GM19043 (cell line): ENCODE results near the gene PRDX2.
A peak's percentile ranks its signal among the peaks of the same experiment; 100 is the strongest.

ENCODE experiments used
- ATAC-seq: cut with Tn5 transposase; IDR thresholded peaks from one replicate; pipeline ENCODE4 v1.9.1; 2021; ENCODE audit warnings: low read depth; ENCODE audit not compliant: unreplicated experiment

Gene PRDX2

GRCh38 chr19:12793290-12794195 is 8.1 kb downstream of the PRDX2 start:
- no peak for ATAC-seq

- no peak for ATAC-seq
Measured at GRCh38 chr19:12792853-12793289, 8.7 kb downstream of the PRDX2 start.

GRCh38 chr19:12792051-12792852 is 9.3 kb downstream of the PRDX2 start:
- ATAC-seq: no peak

GRCh38 chr19:12791345-12792050 is 10.1 kb downstream of the PRDX2 start, which contains the start of gene JUNB:
TSS of gene JUNB (plus strand) at chr19:12791486. CDS start at chr19:12791772, 286 bp downstream.
- ATAC-seq: no peak

- no peak for ATAC-seq
Measured at GRCh38 chr19:12790628-12791344, 10.8 kb downstream of the PRDX2 start.

- ATAC-seq: peak; percentile 44
Measured at GRCh38 chr19:12789904-12790619, 11.5 kb downstream of the PRDX2 start.

- peak; percentile 1 for ATAC-seq
Measured at GRCh38 chr19:12789098-12789903, 12.3 kb downstream of the PRDX2 start.

- no peak for ATAC-seq
Measured at GRCh38 chr19:12788682-12789097, 12.9 kb downstream of the PRDX2 start.

GRCh38 chr19:12788042-12788681 is 13.4 kb downstream of the PRDX2 start:
- ATAC-seq: no peak

- no peak for ATAC-seq
Measured at GRCh38 chr19:12787458-12787857, 14.1 kb downstream of the PRDX2 start.

GRCh38 chr19:12786952-12787351 is 14.6 kb downstream of the PRDX2 start:
- ATAC-seq: no peak

- no peak for ATAC-seq
Measured at GRCh38 chr19:12786141-12786870, 15.3 kb downstream of the PRDX2 start.

- ATAC-seq: no peak
Measured at GRCh38 chr19:12785431-12786031, 16.1 kb downstream of the PRDX2 start.

- ATAC-seq: no peak
Measured at GRCh38 chr19:12784871-12785430, 16.6 kb downstream of the PRDX2 start.

GRCh38 chr19:12784394-12784870 is 17.2 kb downstream of the PRDX2 start:
- ATAC-seq: no peak

GRCh38 chr19:12783849-12784393 is 17.7 kb downstream of the PRDX2 start:
- ATAC-seq: no peak
